GM21528 (cell line): ENCODE measurements around the gene HTRA1.

Experiments
- ATAC-seq: cut with Tn5 transposase; IDR thresholded peaks from one replicate; pipeline ENCODE4 v1.9.1; 2021; ENCODE audit warnings: mild to moderate bottlenecking, moderate library complexity; ENCODE audit not compliant: unreplicated experiment, low FRiP score

HTRA1 gene

DNA sequence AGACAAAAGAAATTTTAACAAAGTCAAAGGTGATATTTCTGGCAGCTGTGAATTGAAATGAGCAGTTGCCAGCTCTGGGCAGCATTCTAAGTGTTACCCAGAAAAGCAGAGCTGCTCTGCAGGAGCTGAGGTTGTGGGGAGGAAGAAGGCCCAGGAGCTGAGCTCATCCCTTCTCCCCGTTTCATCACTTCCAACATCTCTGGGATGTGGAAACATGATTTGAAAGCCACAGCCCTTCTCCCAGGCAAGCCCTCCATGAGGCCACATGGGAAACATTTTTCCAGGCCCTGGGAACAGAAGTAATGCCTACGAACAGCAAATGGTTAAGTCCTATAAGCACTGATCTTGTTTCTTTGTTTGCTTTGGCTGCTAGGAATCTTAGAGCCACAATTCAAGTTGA is 88.3 kb downstream of the HTRA1 start:
- ATAC-seq, result no peak

DNA sequence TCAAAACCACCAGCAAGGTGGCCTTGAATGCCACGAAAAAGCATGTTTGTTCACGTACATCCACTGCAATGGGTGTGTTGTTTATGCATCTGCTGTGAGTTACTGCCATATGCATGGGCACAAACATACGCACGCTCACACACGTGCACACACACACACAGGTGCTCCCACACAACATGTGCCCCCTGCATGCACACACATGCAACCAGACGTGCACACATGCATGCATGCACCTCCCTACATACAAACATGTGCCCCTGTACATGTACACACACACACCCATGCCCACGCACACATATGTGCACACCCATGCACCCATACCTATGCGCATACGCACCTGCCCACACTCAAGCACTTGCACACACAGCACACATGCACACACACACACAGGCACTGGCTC is 89.1 kb downstream of the HTRA1 start:
- ATAC-seq, result no peak

DNA sequence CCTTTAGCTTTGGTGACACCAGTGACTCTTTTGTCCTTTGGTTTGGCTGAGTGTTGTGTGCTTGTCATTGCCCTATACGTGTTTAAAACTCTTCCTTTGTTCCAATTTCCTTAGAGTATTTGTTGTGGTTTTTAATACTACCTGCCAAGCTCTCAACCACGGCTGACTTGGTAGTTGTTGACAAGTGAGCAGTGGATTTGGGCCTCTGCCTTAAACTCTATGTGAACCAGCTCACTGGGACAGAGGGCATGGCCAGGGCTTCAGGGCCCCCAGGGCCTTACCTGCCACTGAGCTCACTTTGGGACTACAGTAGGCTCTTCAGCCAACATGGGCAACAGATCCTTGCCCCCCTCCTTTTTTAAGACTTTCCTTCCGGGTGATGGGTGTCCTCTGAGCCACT is 89.6 kb downstream of the HTRA1 start:
- ATAC-seq, result no peak

DNA sequence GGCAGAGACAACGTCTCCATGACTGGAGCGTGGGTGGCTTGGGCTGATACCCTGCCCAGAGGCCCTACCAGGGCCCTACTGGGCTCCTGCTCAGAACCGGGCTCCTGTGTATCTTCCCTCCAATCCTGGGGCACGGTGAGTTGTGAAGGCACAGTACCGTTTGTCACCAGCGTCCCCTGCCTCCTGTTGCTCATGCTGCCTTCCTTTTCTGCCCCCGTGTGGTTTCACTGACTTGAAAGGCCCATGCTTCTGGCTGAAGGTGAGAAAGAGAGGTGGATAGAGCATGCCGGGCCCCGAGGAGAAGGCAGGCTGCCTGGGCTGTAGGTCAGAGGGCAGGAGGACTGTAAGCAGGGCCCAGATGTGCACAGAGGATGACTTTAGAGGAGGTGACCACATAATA is 90.1 kb downstream of the HTRA1 start:
- no peak for ATAC-seq

GRCh38 chr10:122553341-122553740 is 92.0 kb downstream of the HTRA1 start:
- no peak for ATAC-seq

GRCh38 chr10:122554131-122555036 is 93.0 kb downstream of the HTRA1 start:
- no peak for ATAC-seq

- ATAC-seq, result no peak
Measured at GRCh38 chr10:122555442-122555841, 94.1 kb downstream of the HTRA1 start.

- no peak for ATAC-seq
Measured at GRCh38 chr10:122557516-122557915, 96.2 kb downstream of the HTRA1 start.

DNA sequence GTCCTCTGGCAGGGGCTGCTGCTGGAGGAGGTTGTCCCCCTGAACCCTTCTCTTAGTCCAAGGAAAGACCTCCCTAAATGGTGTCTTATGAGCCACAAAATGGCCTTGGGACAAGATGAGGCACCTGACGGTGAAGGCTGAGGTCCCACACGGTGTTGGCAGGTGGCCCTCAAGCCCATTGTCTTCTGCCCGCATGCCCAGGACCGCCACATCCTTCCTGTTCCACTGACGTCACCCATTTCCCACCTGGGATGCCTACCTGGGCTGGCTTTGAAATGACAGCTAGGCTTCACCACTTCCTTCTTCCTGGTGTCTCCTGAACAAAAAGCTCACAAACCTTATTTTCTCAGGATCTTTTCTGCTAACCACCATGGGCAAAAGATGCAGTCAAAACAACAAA is 97.1 kb downstream of the HTRA1 start:
- ATAC-seq, result no peak

GRCh38 chr10:122559228-122559627 is 97.9 kb downstream of the HTRA1 start:
- no peak for ATAC-seq

DNA sequence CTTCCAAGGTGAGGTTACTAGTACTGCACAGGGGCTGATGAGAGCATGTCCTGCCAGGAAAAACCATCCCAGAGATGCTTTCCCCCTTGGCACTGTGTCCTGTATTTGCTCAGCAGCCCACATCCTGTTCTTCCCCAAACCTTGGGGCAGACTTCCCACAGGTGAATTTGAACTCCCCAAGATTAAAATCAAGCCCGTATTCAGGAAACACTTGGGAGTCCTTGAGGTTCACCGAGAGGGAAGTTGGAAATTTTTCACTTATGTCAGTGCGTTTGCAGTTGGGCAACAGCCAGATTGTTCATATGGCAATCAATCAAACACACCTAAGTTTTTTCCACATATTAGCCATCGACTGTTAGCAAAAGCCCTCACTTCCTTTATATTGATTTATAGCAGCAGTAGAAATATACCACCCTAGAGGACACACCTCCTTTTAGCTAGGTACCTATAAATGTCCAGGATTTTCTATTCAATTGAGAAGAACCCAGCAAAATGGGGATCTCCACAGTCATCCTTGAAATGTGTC is 99.0 kb downstream of the HTRA1 start, which contains the start of gene DMBT1:
DMBT1 (plus strand) TSS at position 476 of the 526 bp plus-strand sequence; CDS start at position 493, 17 bp downstream.
- ATAC-seq, result no peak

DNA sequence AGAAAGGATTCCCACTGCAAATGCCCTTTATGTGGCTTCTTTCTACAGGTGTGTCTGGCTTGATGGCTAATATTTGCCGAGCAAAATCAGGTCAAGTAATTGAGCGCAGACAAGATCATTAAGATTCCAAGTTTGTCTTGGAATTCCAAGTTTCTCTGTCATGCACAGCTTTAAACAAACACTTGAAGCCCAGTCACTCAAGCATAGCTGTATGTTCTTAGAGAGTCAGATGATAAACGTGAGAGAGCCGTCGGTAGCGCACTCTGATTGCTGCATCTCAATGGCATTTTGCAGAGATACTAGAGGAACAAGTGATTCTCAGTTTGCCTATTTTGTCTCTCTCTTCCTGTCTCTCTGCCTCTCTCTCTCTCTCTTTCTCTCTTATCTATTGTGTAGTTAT is 99.9 kb downstream of the HTRA1 start:
- no peak for ATAC-seq

- ATAC-seq, result no peak
Measured at GRCh38 chr10:122561792-122562191, 100.4 kb downstream of the HTRA1 start.
